Glomerular visceral epithelial cell (primary cell): Measurements from ENCODE around the gene RSPH10B2.
"Not testable (repeated sequence)": the region's sequence is repeated elsewhere in the genome, so short reads cannot be mapped to it uniquely, and the experiment has no call there.

Source experiments
- DNase-seq: peaks from one replicate; pipeline ENCODE4 v3.0.0-alpha.2; 2016; ENCODE audit errors: extremely low spot score

The RSPH10B2 gene

GRCh38 chr7:6842278-6842921 is 88.5 kb downstream of the RSPH10B2 start:
- not testable (repeated sequence) for DNase-seq

- not testable (repeated sequence) for DNase-seq
These were observed 89.2 kb downstream of the RSPH10B2 start for GRCh38 chr7:6843092-6843491.

- DNase-seq: not testable (repeated sequence)
These were observed 89.8 kb downstream of the RSPH10B2 start for GRCh38 chr7:6843654-6844053.

- not testable (repeated sequence) for DNase-seq
These were observed 92.1 kb downstream of the RSPH10B2 start for GRCh38 chr7:6845971-6846449.

- DNase-seq: not testable (repeated sequence)
These were observed 93.8 kb downstream of the RSPH10B2 start for GRCh38 chr7:6847751-6848150.
